Measurements from ENCODE around the gene PNPLA7. TPM values are rescaled to one million over a fixed set of nuclear protein-coding genes. Genes with fewer than 3 reads are reported as not detected.
A peak's percentile ranks its signal among the peaks of the same experiment; 100 is the strongest.

Gene PNPLA7
- total RNA-seq, 4 donors from 2014 or later = 12.2 to 97.0 (median 33.3) TPM

DNA sequence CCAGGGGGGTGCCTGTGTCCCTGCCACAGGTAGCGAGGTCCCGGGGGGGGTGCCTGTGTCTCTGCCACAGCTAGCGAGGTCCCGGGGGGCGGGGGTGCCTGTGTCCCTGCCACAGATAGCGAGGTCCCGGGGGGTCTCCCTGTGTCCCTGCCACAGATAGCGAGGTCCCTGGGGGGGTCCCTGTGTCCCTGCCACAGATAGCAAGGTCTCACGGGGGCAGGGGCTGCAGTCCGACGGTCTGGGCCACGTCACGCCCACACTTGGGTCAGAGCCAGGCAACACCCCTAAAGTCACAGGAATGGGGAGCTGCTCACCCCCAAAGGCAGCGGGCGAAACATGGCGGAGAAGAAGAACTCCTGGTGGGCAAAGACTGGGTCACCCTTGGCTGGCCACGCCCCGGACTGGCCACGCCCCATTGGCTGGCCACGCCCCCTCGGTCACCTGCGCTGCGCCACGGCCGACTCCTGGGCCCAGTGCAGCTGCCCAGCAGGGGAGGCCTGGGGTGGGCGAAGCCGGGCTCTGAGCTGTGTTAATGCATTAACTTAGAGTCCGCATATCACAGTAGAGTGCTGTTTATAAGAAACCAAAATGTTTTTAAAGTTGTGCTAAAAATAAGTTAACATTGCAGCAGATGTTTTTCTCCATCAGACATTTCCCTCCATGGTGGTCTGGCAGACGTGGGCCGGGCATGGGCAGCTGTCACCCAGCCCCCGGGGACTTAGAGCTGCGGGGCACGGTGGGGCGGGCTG is 120.1 kb downstream of the PNPLA7 start:
- TF ChIP-seq POLR2A (IDR thresholded peaks at IDR 0.05) = no peak
- TF ChIP-seq POLR2AphosphoS5 (IDR thresholded peaks at IDR 0.05) = no peak
- TF ChIP-seq EP300 (IDR thresholded peaks at IDR 0.05) = no peak
- TF ChIP-seq, protein P1, sequence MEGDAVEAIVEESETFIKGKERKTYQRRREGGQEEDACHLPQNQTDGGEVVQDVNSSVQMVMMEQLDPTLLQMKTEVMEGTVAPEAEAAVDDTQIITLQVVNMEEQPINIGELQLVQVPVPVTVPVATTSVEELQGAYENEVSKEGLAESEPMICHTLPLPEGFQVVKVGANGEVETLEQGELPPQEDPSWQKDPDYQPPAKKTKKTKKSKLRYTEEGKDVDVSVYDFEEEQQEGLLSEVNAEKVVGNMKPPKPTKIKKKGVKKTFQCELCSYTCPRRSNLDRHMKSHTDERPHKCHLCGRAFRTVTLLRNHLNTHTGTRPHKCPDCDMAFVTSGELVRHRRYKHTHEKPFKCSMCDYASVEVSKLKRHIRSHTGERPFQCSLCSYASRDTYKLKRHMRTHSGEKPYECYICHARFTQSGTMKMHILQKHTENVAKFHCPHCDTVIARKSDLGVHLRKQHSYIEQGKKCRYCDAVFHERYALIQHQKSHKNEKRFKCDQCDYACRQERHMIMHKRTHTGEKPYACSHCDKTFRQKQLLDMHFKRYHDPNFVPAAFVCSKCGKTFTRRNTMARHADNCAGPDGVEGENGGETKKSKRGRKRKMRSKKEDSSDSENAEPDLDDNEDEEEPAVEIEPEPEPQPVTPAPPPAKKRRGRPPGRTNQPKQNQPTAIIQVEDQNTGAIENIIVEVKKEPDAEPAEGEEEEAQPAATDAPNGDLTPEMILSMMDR (IDR thresholded peaks at IDR 0.05) = no peak
- DNase-seq (ENCODE audit: low spot score in 2 of 2) = no peak

DNA sequence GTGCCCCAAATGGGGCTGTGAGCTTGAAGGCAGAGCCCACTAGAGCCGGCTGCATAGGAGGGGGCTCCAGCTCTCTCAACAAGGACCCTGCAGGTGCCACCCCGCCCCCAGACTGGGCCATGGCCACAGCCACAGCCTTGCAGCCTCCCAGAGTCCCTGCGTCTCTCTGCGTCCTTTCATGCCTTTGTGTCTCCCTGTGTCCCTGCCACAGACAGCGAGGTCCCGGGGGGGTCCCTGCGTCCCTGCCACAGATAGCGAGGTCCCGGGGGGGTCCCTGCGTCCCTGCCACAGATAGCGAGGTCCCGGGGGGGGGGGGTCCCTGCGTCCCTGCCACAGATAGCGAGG is 120.7 kb downstream of the PNPLA7 start:
- peak in 1 of 2 donors; percentile 60 for DNase-seq (ENCODE audit: low spot score in 2 of 2)
- no peaks in the 10 kb centered on the region for H3K27me3 ChIP-seq
- H3K36me3 ChIP-seq = no peaks in the 10 kb centered on the region
- no peak overlapping the region for H3K4me3 ChIP-seq
- TF ChIP-seq, protein P1 (IDR thresholded peaks at IDR 0.05) = no peak
- TF ChIP-seq EP300 (IDR thresholded peaks at IDR 0.05) = no peak
- no peak for TF ChIP-seq POLR2AphosphoS5 (IDR thresholded peaks at IDR 0.05)
- no peak for TF ChIP-seq POLR2A (IDR thresholded peaks at IDR 0.05)
- no peaks in the 10 kb centered on the region for H3K9me3 ChIP-seq
- no CpG with 5 or more reads among the region's 14 CpGs for WGBS
- H3K4me1 ChIP-seq = peaks cover 15% of the 10 kb centered on the region
- no peak overlapping the region for H3K27ac ChIP-seq

More for the DNA sequence above, 120.1 kb downstream of the PNPLA7 start:
- no peak overlapping the region for H3K27ac ChIP-seq
- H3K9me3 ChIP-seq = no peaks in the 10 kb centered on the region
- WGBS = 61% methylated on average over 21 of the region's 34 CpGs
- no peaks in the 10 kb centered on the region for H3K36me3 ChIP-seq
- peaks cover 9% of the 10 kb centered on the region for H3K4me1 ChIP-seq
- no peak overlapping the region for H3K4me3 ChIP-seq
- H3K27me3 ChIP-seq = peaks cover under 1% of the 10 kb centered on the region

DNA sequence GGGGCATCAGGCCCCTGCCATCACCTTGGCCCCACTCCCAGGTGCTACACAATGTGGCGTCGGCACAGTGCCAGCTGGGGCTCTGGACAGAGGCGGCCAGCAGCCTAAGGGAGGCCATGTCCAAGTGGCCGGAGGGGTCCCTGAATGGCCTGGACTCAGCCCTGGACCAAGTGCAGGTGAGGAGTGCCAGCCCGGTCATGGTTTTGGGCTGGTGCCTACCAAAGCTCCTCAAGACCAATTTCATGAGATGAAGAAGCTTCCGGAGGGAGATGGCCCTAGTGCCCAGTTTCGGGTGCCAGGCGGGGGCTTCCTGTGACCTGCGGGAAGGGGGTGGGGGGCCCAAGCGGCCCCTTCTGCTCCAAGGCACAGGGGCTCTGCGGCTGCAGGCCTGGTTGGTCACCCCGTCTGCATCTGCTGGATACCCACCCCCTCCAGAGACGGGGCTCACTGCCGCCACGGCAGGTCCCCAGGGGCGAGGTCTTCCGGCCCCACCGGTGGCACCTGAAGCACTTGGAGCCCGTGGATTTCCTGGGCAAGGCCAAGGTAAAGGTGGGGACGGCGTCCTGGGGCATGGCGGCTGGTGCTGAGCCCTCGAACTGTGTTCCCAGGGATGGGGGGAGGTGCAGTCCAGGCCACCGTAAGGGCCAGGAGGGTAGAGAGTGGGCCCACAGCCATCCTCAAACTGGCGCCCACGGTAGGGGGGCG is 121.2 kb downstream of the PNPLA7 start:
- no peaks in the 10 kb centered on the region for H3K9me3 ChIP-seq
- no peaks in the 10 kb centered on the region for H3K27me3 ChIP-seq
- no peak overlapping the region for H3K4me3 ChIP-seq
- WGBS = 67% methylated on average over 12 of the region's 27 CpGs
- H3K36me3 ChIP-seq = no peaks in the 10 kb centered on the region
- H3K4me1 ChIP-seq = peaks cover 20% of the 10 kb centered on the region
- H3K27ac ChIP-seq = no peak overlapping the region
- TF ChIP-seq POLR2AphosphoS5 (IDR thresholded peaks at IDR 0.05) = no peak
- no peak for TF ChIP-seq POLR2A (IDR thresholded peaks at IDR 0.05)
- no peak for TF ChIP-seq EP300 (IDR thresholded peaks at IDR 0.05)
- TF ChIP-seq, protein P1 (IDR thresholded peaks at IDR 0.05) = no peak
- DNase-seq (ENCODE audit: low spot score in 2 of 2) = peak in 1 of 2 donors; percentile 57

DNA sequence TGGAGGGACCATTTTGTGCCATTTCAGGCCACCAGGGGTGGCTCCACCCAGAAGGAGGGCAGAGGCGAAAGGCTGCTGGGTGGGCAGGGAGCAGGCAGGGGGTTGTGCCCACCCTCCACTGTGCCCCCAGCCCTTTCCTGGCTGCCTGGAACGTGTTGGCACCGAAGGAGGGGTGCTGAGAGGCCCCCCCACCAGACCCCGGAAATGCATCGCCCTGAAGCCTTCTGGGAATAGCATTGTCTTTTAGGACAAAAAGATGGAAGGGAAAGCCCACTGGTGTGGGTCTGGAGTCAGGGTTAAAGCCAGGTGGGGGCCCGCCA is 121.9 kb downstream of the PNPLA7 start:
- Histone ChIP-seq H3K4me1 (peaks cover 27% of the 10 kb centered on the region), H3K27ac (no peak overlapping the region), H3K4me3 (no peak overlapping the region), H3K9me3 (no peaks in the 10 kb centered on the region), H3K27me3 (no peaks in the 10 kb centered on the region), H3K36me3 (no peaks in the 10 kb centered on the region)
- no peak for TF ChIP-seq EP300 (IDR thresholded peaks at IDR 0.05)
- TF ChIP-seq, protein P1 (IDR thresholded peaks at IDR 0.05) = no peak
- TF ChIP-seq POLR2A (IDR thresholded peaks at IDR 0.05) = no peak
- no peak for TF ChIP-seq POLR2AphosphoS5 (IDR thresholded peaks at IDR 0.05)
- DNase-seq (ENCODE audit: low spot score in 2 of 2) = no peak
- 86% methylated on average over 1 of the region's 6 CpGs for WGBS

Data from suprapubic skin (tissue), 4 donors.